GM04504 (cell line): Measurements from ENCODE around the gene FBXW10.
"Not testable (repeated sequence)": the region's sequence is repeated elsewhere in the genome, so short reads cannot be mapped to it uniquely, and the experiment has no call there.

ENCODE experiments used
- DNase-seq: peaks from one replicate; pipeline ENCODE4 v3.0.0-alpha.2; 2012; ENCODE audit warnings: low read depth

Gene FBXW10

GRCh38 chr17:18743699-18744421 is at the start of gene FBXW10:
FBXW10 (plus strand) TSS chr17:18744054; CDS start chr17:18744245, 191 bp downstream.
- DNase-seq, result not testable (repeated sequence)

DNA sequence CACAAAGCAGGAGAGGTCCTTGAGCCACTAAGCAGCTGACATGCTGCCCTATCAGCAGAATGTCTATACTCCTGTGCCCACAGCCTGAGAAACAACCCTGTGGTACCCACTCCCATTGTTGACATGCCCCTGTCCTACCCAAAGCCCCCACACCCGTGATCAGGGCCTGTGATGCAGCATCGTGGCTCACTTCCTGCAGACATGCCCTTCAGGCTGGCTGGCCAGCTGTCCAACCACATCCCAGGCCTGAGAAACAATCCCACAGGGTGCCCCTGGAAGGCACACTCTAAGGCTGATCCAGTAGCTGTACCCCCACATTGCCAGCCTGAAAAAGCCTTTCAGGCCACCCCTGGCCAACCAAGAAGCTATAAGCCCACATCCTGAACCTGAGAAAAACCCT is 48.7 kb upstream of the FBXW10 start:
- DNase-seq, result not testable (repeated sequence)

- not testable (repeated sequence) for DNase-seq
Observed at GRCh38 chr17:18698473-18699103, 45.3 kb upstream of the FBXW10 start.

DNA sequence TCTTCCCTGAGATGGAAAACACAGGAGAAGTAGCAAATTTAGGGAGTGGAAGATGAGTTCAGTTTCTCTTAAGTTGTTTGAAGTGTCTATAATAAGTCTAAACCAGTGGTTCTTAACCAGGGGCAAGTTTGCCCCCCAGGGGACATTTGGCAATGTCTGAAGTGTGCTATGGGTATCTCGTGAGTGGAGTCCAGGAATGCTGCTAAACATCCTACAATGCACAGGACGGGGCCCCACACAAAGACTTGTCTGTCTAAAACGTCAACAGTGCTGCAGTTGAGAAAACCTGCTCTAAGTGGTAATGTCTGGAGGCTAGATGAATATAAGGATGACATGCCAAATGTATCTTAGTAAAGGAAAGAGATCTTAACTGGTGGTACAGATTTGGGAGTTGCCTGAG is 37.9 kb upstream of the FBXW10 start:
- DNase-seq, result not testable (repeated sequence)

GRCh38 chr17:18708215-18708614 is 35.6 kb upstream of the FBXW10 start:
- not testable (repeated sequence) for DNase-seq

- peak; percentile 17 for DNase-seq
Observed at GRCh38 chr17:18712354-18712999, 31.4 kb upstream of the FBXW10 start.

DNA sequence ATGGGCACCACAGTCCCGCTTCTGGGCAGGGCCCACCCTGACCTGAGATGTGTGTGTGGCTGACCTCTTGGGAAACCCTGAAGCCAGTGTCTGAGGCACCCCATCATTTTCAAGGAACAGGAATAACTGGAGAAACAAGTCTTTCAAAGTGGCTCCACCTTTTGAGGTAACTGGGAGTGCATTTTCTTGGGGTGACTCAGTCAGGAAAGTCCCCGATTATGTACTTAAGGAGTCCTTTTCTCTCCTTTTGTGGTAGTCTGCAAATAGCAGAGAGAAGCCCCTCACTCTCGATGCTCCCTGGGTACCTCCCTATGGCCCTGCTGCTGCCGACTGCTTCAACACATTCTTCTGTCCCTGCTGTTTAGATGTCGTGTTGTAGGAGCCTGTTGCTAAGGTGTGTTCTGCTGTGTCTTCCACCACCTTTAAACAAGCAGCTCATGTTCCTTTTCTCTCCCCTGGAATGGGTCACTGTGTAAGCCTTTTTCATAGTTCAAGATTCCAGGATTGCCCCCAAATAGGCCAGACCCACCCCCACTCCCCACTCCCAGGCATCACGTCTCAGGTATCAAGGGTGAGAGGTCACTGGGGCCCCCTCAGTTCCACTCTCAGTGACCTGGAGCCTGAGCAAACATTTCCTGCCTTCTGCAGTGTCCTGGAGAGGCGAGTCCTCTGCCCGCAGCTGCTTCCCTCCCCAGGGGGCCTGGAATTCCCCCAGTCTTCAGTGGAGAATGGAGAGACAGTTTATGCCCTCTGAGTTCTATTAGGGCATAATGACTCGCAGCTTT is 25.0 kb upstream of the FBXW10 start:
- DNase-seq, result not testable (repeated sequence)

DNA sequence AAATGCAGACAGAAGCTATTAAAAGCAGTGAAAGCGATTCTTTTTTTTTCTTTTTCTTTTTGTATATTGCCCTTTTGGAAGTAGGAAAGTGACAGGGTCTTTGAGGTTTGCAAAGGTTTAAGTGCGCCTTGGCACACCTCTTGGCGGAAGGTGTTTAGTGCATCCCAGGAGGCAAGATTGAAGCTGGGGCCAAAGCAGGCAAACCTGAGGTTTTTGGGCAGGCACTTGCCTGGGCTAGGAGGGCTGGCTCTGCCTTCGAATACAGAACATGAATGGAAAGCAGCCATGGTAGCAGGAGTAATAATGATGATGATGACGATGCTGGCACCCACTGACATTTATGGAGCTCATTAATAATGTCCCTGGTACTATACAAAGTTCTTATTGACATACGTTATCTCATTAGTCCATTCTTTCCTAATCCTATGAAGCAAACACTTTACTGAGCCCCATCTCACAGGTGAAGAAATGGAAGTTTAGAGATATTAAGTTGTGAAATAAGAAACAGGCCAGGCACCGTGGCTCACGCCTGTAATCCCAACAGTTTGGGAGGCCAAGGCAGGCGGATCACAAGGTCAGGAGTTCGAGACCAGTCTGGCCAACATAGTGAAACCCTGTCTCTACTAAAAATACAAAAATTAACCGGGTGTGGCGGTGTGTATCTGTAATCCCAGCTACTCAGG is 24.3 kb upstream of the FBXW10 start:
- DNase-seq, result not testable (repeated sequence)

GRCh38 chr17:18721775-18722547 is 21.9 kb upstream of the FBXW10 start:
- not testable (repeated sequence) for DNase-seq

GRCh38 chr17:18722612-18723011 is 21.2 kb upstream of the FBXW10 start:
- DNase-seq, result not testable (repeated sequence)

DNA sequence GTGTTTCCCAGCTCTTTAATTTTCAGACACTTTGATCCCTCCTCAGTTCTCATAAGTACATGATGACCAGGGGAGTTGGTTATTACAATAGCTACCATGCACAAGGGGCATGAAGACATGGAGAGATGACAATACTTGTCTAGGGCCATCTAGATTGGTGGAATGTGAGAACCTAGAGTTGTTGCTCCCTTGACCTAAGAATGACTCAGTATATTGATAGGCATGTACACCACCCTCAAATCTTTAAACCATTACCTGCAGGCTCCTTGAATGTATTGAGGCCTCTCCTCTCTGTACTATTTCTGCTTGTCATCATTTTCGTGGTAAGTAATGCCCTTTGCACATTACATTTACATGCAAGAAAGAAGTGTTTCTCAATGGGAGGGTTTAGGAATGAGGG is 20.3 kb upstream of the FBXW10 start:
- DNase-seq, result not testable (repeated sequence)

GRCh38 chr17:18732438-18732837 is 11.4 kb upstream of the FBXW10 start:
- DNase-seq, result not testable (repeated sequence)

DNA sequence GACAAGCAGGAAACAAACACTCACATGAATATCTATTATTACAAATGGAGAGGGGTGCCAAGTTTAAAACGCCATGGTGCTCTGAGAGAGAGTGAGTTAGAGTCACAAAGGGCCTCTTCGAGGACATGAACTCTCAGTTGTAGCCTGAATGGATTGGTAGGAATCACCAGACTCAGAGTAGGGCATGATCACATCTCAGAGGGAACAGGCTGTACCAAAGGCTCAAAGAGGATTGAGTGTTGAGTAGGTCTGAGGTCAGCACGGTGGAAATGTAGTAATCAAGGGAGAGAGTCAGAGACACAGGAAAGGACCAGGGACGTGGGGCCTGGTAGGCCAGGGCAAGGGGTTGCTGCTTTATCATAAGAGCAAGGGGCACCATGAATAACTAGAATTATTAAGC is 10.5 kb upstream of the FBXW10 start:
- DNase-seq, result not testable (repeated sequence)

DNA sequence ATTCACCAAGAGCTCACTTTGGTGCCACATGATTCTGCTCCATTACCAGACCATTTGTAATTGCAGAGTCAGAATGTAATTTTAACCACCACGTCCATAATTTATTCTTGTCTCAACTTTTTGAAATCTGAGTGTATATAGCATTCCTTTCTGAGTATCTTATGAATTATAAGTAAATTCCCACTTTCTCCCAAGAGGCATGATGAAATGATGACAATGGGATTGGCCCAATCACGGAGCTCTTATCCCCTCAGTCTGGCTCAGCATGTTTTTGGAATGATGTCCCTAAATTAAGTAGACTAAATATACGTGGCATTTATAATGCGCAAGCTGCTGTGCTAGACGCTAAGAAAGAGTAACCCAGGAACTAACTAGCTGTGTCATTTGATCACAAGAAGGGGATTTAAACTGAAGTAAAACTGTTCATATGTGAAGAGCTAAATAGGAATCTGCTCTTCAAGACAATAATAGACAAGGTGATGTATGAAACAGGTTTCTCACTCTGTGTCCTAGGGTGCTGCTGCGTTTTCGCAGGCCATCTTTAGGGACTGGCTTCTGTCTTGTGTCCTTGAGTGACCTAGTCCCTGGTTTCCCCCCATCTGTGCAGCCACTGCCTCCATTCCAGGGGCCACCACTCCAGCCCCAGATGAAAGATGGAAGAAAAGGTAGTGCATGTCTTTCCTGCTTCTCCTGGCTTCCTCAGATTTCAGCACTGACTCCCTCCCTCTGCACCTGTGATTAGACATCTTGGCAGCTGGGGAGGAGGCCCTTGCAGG is 4.0 kb upstream of the FBXW10 start:
- DNase-seq, result not testable (repeated sequence)

DNA sequence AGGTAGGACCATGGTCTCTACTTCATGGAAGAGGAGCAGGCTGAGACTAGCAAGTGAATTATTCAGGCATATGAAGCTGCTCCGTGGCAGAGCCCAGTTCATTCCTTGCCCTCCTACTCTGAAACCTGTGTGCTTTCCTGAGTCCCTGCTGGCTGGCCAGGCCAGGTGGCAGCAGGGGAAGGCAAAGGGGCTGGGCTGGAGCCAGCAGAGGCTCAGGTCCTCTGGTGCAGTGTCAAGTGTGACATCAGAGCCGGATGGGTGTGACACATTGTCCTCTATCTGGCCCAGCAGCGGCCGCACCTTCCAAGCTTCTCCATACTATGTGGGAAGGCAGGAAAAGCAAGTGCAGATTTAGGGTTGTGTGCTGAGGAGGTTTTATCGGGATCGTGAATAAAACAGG is 2.6 kb upstream of the FBXW10 start:
- not testable (repeated sequence) for DNase-seq

- DNase-seq, result not testable (repeated sequence)
Observed at GRCh38 chr17:18744726-18745125, 872 bp downstream of the FBXW10 start.

DNA sequence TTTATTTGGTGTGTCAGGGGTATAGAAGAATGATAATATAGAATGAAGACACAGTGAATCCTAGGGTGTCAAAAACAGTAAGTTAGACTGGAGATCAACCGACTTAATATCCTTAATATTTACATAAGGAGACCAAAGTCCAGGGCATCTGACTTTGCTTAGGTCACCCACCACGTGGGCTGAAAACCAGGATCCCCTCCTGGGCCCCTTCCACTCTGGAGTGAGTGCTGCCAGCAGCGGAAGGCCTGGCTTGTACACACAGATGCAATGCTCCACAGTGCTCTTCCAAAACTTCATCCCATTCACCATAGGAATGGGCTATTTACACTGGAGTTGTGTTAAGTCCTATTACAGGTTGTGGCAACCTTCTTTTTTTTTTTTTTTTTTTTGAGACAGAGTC is 2.7 kb downstream of the FBXW10 start:
- DNase-seq, result not testable (repeated sequence)

- not testable (repeated sequence) for DNase-seq
Observed at GRCh38 chr17:18747501-18747900, 3.6 kb downstream of the FBXW10 start.

- DNase-seq, result not testable (repeated sequence)
Observed at GRCh38 chr17:18750242-18750641, 6.4 kb downstream of the FBXW10 start.

GRCh38 chr17:18753829-18754409 is 10.1 kb downstream of the FBXW10 start:
- not testable (repeated sequence) for DNase-seq
